HEK293 (cell line): ENCODE data around the gene PPP2R2B.

Experiments used
- CTCF ChIP-seq: fragments of 450-650 bp; formaldehyde crosslinking; IDR thresholded peaks from 2 replicates; pipeline ENCODE4 v1.5.1; 2016; ENCODE audit warnings: missing biosample characterization, missing genetic modification characterization
- SALL2 ChIP-seq: fragments of 450-650 bp; formaldehyde crosslinking; IDR thresholded peaks from 2 replicates; pipeline ENCODE4 v1.5.0; 2017; ENCODE audit warnings: missing biosample characterization, mild to moderate bottlenecking, missing genetic modification characterization, borderline replicate concordance
- ZNF132 ChIP-seq: fragments of 450-650 bp; formaldehyde crosslinking; IDR thresholded peaks from 2 replicates; pipeline ENCODE4 v1.5.1; 2017; ENCODE audit warnings: missing biosample characterization, missing genetic modification characterization, borderline replicate concordance

- TF ChIP-seq ZNF132: no peak
- TF ChIP-seq SALL2 (tag by site-specific recombination): no peak
- TF ChIP-seq CTCF (tag by site-specific recombination): no peak
Observed at GRCh38 chr5:146906803-146907202, 28.2 kb upstream of the PPP2R2B start.
